HPDE6-E6E7 (cell line): ENCODE measurements around the gene CERS6.

Experiments
- DNase-seq: peaks from one replicate; pipeline ENCODE4 v3.0.0; 2011; ENCODE audit warnings: missing footprints; ENCODE audit errors: extremely low spot score

Gene CERS6

DNA sequence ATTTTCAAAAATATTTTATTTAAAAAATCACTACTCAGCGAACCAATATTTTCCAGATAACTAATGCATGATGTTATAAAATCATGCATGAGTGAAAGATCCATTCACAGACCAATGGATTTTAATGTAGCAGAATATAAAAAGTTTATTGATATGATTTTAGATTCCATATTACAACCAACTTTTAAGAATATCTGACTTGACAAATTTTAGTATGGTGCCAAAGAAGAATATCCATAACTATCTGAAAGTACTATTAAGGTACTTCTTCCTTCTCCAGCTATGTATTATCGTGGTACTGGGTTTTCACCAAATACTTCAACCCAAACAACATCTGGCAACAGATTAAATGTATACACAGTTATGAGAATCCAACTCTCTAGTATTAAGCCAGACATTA lies 246.5 kb downstream of the CERS6 start:
- DNase-seq, result no peak

DNA sequence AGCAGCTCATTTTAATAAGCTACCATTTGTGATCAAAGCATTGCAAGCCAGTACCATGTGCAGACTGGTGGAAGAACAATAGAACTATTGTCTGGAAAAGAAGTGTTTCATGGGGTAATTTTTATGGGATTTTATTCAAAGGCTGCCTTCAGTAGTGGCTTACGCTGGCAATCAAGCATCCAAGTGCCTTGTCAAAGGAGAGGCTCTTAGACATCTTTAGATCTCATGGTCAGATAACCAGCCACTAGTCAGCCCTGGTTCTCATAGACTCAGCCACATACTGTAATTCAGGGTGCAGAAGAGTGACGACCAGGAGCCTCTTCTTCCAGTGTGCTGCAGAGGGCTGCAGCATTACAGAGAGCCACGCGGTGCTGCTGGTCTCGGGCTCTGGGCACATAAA lies 247.9 kb downstream of the CERS6 start:
- DNase-seq, result no peak

DNA sequence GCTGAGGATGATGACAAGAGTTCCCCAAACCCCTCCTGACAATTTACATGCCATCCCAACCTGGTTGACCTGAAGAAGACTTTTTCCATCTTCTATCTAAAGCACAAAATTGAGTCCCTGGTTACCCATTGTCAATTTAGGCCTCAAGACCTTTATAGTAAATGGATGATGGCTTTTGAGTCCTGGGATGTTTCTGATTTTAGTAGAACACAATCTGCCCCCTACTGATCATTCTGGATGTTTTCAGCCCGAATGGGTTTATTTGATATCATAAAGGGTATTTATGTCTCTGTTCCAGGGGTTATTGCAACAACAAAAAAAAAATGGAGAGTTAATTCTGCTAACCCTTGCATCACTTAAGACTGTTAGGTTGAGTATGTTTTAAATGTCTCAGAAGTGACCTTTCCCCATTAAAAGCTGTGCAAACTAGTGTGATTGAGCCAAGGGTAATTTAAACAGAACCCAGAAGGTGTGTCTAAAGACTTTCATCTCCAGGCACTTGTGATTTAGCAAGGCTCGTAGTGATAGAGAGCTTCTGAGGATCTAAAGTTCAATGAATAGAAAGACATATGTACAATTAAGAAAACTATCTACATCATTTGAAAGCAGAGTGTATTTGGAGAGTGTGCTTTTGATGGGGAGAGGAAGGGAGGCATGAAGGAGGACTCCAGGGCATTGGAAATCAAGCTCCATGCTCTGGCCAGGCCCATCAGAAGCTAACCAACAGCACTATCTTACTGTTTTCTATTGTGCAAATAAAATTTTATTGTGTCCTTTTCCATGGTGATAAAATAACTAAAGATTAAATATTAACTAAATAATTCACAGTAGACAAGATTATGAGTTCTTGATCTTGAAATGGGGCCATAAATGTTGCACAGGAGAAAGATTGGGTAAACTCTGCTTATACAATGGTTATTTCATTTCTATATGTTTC lies 249.7 kb downstream of the CERS6 start:
- DNase-seq, result no peak

DNA sequence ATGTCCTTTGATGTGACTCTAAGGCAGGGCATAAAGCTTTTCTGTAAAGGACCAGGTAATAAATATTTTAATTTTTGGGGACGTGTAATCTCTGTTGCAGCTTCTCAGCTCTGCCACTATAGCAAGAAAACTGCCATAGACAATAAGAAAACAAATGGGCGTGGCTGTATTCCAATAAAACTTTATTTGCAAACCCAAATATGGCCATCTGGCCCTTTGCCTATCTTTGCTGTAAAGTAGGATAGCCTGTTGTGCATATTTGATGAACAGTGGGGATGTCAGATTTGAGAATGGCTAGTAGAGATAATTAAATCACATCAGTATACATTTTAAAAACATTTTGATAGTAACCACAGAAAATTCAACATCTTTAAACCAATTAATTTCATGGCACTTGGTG lies 250.7 kb downstream of the CERS6 start:
- no peak for DNase-seq

DNA sequence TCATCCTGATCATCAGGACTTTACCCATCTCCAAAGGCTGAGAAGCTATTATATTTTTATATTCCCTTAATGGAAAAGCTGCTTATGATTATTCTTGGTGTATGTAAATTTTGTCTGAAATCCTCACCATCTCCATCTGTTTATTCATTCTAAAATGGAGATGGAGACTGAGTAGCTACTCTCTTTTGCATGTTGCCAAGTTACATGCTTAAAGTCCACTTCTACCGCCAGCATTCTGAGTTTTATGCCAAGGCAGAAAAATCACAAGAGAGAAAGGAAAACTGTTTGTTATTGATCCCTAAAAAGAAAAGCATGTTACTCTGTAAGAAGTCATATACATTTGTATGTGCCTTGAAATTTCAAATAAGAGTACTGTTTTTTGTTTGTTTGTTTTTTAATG lies 252.0 kb downstream of the CERS6 start:
- DNase-seq, result no peak

DNA sequence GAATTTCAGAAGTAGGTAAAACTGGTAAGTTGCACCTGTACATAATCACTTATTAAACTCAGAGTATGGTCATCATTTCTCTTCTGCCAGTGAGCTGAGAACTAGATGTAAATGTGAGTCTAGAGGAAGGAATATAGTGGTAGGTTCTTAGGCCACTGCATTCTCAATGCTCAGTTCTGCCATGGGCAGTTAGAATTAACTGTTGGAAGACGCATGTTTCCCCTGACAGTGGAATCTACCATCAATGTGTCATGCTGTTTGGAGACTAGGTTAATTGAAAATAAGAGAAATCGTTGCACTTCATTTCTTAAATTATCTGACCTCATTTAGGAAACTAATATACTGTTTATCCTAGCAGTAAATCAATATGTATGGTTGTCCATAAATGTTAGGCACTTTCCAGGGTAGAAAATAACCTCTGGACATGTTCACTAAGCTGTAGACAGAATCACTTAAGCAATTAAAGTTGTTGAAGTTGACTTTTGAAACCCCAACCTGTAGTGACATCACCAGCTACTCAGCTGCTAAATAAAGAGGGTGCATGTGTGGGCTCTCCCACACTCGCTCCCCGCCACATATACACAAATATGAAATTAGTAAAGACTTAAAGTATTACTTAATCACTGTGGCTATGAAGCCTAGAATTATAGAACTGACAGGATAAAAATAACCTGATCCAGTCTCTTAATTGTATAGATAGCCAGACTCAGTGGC lies 254.8 kb downstream of the CERS6 start:
- DNase-seq, result no peak

DNA sequence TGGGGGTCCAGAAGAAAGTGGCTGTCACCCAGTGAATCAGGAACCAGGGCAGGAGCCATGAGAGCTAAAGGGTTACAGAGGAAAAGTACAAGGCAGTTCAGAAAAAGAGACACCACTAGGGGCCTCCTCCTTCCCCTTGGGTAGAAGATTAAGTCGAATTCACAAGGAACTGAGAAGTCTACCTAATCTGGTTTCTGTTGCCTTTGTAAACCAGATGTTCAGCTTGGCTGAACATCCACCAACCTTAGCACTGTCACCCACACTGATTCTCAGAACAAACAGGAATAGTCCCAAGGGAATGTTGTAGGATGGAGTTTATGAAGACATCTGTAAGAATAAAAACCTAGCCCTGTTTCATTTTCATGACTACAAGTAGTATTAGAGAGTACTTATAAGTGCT lies 256.0 kb downstream of the CERS6 start:
- DNase-seq, result no peak

DNA sequence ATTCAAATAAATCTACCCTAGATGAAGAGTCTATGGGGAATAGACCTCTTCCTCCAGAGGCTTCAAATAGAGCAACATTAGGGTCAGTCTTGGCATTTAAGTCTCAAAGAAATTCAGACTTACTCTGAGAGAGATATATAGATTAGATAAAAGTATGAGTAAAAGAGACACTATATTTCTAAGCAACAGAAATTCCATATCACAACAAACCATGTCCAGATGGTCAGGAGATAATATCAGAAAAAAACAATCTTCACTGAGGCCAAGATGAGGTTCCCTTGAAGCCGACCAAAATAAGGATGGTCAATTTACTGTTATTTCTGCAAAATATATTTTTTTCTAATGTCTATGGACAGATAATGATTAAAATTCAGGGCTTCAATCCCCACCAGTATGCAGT lies 257.3 kb downstream of the CERS6 start:
- no peak for DNase-seq

DNA sequence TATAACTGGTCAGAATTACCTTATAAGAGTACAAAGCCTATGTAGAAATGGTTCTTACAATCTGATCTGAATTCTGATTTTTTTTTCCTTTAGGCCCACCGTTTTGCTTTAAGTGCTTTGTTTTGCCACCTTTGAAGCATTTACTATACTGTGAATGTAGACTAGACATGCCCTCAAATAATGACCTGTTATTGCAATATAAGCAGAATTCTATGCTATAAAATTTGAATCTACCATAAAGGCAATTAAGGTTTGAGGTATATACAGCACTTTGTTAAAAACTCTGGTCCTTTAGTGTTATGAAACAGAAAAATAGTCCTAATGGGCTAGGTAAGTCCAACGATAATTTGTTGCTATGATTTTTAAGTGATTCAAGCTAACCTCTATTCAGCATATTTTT lies 259.8 kb downstream of the CERS6 start:
- no peak for DNase-seq

DNA sequence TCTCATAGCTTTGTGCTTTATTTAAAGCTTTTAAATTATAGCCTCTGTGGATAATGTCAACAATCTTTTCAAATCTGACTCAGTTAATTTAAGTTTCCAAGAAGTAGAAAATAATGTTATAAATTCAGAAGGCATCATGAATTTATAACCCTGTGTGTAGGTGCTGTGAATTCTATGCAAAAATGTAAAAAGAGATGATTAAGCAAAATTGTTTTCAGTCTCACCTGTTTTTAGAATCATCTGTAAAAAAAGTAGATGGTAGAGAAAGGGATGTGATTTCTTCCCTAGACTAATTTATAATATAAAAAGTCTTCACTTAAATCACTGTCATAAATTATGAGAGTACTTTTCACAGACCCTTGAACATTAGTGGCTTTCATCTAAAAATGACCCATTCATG lies 260.8 kb downstream of the CERS6 start:
- DNase-seq, result no peak

DNA sequence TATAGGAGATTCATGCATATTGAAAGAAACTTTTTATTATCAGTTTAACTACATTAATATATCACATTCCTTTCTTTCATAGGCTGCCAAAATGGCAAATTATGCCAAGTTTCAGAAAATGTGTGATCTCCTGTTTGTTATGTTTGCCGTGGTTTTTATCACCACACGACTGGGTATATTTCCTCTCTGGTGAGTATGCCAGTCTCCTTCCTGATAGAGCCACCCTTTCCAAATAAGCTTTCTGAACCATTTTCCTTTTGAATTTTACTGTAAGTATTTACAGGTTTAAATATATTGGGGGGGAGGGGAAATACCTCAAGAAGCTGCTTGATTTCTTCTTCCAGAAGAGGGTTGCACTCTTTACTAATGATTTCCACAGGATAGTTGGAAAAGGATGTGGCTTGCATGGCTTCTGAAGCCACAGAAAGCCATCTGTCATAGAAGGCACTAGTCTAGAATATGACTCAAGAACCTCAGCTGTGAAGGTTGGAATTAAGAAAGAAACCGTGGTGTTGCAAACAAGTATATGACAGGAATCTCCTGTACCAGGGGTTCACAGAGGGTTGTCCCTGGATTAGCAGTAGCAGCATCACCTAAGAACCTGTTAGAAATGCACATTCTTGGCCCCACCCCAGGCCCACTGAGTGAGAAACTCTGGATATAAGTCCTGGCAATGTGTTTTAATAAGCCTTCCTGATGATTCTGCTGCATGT lies 261.9 kb downstream of the CERS6 start:
- no peak for DNase-seq

DNA sequence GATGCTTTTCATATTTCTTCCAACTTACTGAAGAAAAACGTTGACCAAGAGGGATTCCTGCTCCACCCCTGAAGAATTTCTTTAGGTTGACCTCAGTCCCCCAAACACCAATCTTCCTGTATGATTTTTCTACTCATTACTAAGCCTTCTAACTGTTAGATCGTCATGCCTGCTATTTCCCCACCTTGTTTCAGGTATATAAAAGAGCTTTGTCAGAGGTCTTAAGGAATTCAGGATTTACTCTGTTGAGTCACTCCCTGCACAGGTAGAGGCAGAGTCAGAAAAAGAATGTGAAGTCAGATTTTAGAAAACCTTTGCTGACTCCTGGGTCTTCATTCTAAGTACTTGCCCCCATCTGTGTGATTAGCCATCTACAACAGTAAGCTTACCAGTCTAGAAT lies 262.6 kb downstream of the CERS6 start:
- peak; percentile 54 for DNase-seq

DNA sequence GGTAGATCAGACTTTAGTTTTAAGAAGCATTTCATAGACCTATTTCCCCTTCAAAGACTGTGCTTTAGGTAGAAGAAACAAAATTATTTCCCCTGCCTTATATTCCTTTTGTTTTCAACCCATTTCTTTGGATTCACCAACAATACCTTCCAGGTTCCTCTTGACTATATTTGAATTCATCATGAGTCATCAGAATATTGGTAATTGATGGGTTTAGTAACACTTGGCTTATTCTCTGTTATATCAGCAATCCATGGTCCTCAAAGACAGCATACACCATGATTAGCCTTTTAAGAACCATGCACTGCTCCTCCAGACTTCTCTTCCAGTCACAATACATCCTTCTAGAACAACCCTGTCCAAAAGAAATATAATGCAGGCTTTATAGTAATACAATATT lies 263.4 kb downstream of the CERS6 start:
- DNase-seq, result no peak

DNA sequence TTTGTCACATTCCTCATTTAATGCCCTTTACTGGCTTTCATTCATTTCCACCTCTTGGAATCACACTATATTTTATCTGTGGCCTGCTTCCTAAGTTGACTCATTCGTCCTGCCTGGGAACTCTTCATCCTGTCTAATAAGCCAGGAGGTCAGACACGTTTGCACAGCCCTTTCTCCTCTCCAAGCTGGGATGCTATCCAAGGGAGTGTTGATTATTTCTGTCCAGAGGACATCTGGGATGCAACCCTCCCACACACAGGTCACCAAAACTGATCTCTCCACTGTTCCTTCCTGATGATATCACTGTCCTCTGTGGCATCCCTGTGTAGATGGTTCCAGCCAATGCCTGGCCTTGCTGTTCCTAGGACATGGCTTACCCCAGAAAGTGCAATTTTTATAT lies 266.5 kb downstream of the CERS6 start:
- DNase-seq, result no peak

DNA sequence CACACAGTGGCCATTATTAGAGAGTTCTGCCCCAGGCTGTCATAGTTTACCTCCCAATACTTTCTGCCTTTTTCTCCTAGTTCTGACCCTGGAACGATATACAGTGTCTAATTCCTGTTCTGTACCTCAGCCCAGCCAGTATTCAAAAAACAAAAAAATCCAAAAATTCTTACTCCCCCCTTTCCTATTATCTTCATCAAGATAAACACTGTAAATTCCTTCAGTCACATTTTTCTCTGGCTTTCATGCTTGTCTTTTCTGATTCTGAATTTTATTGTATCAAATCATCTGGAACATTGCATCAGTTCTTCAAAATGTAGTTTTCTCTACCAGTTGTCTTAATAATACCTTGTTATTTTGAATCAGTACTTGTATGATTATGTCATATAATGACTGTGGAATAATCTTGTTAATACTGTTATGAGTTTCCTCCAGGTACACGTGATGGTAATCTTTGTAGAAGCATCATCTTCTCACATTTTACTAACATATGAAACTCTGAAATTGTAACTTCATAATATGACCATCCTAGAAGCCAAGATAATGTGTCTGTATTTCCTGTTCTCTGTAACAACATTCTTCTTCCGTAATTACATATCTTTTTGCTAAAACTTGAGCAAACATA lies 267.3 kb downstream of the CERS6 start:
- no peak for DNase-seq

DNA sequence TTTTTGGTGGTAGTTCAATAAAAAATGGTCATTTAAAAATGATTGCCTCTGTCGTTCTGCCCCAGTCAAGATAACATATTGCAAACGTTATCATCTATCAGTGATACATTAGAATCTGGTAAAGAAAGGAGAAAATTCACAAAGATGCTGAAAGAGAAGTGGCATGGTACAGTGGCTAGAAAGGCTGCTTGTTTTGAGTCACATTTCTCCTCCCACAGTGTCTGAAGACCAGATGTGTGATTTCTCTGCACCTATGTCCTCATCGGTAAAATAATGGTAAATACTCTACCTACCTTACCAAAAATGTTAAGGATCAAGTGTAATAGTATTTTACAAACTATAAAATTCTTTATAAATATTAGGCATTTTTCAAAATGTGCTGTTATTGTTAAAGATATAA lies 270.3 kb downstream of the CERS6 start:
- no peak for DNase-seq

DNA sequence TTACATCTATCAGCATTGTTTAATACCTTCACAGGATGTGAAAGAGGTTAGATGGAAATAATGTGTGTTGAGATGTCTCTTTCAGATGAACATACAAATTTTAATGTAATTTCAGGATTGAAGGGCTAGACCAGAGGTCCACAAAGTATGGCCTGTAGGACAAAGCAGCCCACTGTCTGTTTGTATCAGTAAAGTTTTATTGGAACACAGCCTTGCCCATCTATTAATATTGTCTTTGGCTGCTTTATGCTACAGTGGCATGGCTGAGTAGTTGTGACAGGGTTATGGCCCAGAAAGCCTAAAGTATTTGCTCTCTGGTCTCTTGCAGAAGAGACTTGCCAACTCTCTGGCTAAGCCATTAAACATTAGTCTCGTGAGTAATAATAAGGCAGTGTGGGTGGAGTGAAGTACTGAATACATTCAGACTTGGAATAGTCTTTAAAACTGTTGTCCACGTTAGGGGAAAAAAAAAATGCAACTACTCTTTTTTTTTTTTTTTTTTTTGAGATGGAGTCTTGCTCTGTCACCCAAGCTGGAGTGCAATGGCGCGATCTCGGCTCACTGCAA lies 271.9 kb downstream of the CERS6 start:
- no peak for DNase-seq

DNA sequence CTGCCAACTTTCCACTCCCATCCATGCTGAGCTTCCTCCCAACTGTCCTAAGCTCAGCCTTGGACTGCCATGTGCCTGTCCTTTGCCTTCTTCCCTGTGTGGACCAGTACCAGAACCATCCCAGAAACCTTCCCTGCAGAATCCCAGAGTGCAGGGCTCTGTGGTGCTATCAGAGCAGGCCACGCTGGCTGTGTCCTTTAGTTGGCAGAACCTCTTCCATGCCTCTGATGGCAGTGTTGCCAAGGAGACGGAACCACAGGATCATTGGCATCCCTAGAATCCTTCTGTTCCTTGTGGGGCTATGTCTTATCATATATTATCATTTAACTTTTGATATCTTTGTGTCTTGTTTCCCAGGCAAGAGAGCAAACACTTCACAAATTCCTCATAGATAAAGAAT lies 273.4 kb downstream of the CERS6 start:
- DNase-seq, result no peak

DNA sequence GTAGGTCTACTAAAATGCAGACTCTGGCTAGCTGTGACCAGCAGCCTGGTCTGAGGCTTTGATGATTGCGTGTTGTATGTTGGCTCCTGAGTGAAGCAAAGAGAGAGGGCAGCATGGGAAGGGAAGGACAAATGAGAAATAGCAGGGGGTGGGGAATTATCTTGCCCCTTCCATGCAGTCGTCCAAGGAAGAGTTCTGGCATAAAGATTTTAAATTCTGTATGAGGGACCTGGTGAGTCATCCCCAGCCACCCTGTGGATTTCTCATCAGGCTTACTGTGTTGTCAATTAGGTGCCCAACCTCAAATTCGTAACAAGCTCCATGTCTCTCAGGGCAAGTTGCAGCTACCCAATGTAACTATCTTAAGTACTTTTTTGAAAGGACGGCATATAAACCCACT lies 274.3 kb downstream of the CERS6 start:
- no peak for DNase-seq

DNA sequence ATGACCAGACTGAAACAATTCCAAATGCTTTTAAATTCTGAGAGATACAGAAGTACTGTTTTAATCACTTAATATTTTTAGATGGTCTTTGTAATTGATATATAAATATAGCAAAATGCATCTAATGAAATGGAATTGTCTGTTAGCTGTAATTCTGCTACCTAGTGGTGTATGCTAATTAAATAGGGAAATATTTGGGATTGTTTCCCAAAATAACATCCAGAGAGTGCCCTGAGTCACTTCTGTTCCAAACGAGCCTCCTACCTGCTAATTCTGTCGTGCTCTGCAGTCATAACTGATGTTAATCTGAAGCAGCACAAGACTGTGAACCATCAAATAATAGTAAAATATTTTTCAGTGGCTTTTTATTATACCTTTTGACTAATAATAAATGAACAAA lies 274.9 kb downstream of the CERS6 start:
- DNase-seq, result no peak

DNA sequence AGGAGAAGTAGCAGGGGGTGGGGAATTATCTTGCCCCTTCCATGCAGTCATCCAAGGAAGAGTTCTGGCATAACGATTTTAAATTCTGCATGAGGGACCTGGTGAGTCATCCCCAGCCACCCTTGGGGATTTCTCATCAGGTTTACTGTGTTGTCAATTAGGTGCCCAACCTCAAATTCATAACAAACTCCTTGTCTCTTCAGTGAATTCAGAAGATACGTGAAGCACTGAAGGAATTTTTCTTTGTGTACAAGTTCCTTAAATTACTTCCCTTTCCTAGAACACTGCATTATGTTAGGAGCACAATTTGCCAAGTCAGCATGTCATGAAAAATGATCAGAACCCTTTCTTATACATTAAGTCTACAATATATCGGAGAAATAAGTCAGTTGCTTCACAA lies 275.5 kb downstream of the CERS6 start:
- no peak for DNase-seq

DNA sequence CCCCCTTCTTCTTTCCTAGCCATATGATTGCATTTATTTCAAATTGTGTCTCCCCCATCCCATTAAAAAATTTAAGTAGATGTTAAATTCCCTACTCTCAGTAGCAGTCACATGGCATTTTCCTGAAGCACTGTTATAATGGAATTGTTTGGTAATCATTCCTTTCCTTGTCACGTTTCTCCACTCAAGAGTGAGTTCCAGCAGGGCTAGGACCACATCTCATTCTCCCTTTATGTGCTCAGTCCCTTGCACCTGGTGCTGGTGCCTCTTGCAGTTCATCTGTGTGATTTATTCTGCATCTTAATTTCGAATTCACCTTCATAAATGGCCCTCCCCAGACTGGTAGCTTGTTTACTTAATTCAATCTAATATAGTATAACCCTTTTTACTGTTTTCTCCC lies 276.0 kb downstream of the CERS6 start:
- no peak for DNase-seq
